Mesothelial cell of epicardium (in vitro differentiated cells): Measurements from ENCODE around the gene CACNA2D2. TPM values are rescaled to one million over a fixed set of nuclear protein-coding genes. Genes with fewer than 3 reads are reported as not detected.

Experiments
- DNase-seq, 2 experiments: peaks; one replicate each; pipeline ENCODE4 v3.0.0; 2021; ENCODE audit warnings: low spot score in 2 of 2; ENCODE audit not compliant: unreplicated experiment in 2 of 2
- H3K27ac Mint-ChIP-seq: 2 replicates; pipeline ENCODE4 v1.8.0; 2021; ENCODE audit warnings: mixed read lengths
- H3K27me3 Mint-ChIP-seq: 2 replicates; pipeline ENCODE4 v1.8.0; 2021; ENCODE audit warnings: low read depth, mixed read lengths
- H3K36me3 Mint-ChIP-seq: 2 replicates; pipeline ENCODE4 v1.8.0; 2021; ENCODE audit warnings: mixed read lengths
- H3K4me1 Mint-ChIP-seq: 2 replicates; pipeline ENCODE4 v1.8.0; 2021; ENCODE audit warnings: mixed read lengths
- H3K4me3 Mint-ChIP-seq: 2 replicates; pipeline ENCODE4 v1.8.0; 2021; ENCODE audit warnings: mild to moderate bottlenecking, moderate library complexity, mixed read lengths
- H3K9me3 Mint-ChIP-seq: 2 replicates; pipeline ENCODE4 v1.8.0; 2021; ENCODE audit warnings: mixed read lengths
- total RNA-seq: library from RNA; stranded (reverse); gene quantifications from 3 replicates; pipeline ENCODE4 v1.2.1, GENCODE V29; 2021
- TF ChIP-seq, protein P1 (sequence below): fragments of 200-600 bp; sonication (generic); IDR thresholded peaks from one replicate; pipeline ENCODE4 v1.5.0; 2021; ENCODE audit warnings: antibody characterized with exemption; ENCODE audit not compliant: unreplicated experiment

Gene CACNA2D2
- total RNA-seq, 1 donor from 2014 or later, result 10.8 TPM

DNA sequence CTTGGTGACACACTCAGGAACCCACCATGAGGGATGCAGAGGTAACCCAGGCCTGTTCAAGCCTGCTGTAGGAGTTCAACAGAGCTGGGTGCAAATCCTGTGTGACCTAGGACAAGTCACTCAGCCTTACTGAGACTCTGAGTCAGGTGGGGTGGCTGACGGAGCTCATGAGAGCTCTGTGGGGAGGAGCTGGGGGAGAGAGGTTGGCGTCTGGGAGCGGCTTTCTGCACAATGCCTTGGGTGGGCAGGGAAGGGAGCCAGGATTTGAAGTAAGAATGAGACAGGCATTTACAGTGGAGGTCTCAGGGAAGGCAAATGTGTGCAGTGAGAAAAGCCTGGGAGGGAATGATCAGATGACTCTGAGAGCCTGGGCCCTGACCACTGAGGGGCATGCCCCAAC, 45.8 kb upstream of the CACNA2D2 start:
- H3K36me3 Mint-ChIP-seq, result no peaks in the 10 kb centered on the region
- TF ChIP-seq, protein P1, sequence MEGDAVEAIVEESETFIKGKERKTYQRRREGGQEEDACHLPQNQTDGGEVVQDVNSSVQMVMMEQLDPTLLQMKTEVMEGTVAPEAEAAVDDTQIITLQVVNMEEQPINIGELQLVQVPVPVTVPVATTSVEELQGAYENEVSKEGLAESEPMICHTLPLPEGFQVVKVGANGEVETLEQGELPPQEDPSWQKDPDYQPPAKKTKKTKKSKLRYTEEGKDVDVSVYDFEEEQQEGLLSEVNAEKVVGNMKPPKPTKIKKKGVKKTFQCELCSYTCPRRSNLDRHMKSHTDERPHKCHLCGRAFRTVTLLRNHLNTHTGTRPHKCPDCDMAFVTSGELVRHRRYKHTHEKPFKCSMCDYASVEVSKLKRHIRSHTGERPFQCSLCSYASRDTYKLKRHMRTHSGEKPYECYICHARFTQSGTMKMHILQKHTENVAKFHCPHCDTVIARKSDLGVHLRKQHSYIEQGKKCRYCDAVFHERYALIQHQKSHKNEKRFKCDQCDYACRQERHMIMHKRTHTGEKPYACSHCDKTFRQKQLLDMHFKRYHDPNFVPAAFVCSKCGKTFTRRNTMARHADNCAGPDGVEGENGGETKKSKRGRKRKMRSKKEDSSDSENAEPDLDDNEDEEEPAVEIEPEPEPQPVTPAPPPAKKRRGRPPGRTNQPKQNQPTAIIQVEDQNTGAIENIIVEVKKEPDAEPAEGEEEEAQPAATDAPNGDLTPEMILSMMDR, result no peak
- H3K4me1 Mint-ChIP-seq, result peaks cover 14% of the 10 kb centered on the region
- DNase-seq, result no peak
- no peak overlapping the region for H3K4me3 Mint-ChIP-seq
- no peaks in the 10 kb centered on the region for H3K9me3 Mint-ChIP-seq
- H3K27me3 Mint-ChIP-seq, result peaks cover 14% of the 10 kb centered on the region
- no peak overlapping the region for H3K27ac Mint-ChIP-seq

DNA sequence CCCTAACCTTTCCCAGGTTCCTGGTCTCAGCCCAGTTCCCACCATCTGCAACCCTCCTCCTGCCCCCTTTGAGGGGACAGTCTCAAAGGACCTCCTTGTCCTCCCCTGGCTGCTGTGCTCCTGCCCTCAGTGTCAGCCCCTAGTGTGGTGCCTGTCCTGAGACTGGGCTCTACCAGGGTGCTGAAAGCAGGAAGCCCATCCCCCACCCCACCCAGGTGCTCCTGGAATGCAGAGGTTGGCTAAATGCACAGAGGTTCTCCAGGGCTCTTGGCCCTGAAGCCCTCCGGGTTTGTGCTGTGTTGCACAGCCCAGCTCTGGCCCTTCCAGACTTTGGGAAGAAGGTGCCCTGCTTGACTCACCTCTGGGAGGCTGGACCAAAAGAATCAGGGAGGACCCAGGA, 42.3 kb upstream of the CACNA2D2 start:
- H3K36me3 Mint-ChIP-seq, result no peaks in the 10 kb centered on the region
- peaks cover 3% of the 10 kb centered on the region for H3K4me1 Mint-ChIP-seq
- no peaks in the 10 kb centered on the region for H3K27me3 Mint-ChIP-seq
- no peak for DNase-seq
- no peaks in the 10 kb centered on the region for H3K9me3 Mint-ChIP-seq
- H3K4me3 Mint-ChIP-seq, result no peak overlapping the region
- TF ChIP-seq, protein P1, result no peak
- no peak overlapping the region for H3K27ac Mint-ChIP-seq

DNA sequence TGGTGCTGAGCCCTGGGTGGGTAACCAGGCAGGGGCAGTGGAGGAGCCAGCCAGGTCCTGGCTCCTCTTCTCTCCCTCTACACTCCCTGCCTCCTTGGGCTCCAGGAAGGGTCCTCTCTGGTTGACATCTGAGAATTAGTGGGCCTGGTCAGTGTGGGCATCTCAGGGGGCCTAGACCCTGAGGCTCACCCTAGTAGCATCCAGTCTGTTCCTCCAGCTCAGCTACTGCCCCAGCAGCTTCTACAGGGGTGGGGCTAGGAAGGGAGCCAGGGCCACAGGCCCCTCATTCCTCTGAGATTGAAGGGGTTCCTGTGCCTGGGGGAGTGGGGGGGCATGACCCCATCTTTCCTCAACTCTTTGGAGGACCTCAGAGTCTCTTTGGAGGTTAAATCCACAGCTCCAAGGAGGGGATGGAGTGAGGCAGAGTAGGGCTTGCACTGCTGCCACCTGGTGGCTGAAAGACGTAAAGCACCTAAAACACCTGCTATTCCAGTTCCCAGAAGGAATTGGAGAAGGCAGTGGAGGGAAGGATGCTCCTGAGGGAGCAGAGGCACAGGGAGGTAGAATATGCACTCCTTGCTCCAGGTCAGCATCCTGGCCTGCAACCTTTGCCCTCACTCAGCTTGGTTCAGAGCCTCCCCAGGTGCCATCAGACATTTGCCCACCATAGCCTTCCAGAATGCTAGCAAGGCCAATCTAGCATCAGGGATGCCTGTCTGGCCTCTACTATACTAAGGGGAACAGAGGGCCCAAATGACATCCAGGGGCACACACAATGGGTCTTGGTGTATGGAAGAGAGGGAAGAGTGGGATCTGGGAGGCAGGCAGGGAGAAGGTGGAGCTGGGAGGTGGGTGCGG, 39.0 kb upstream of the CACNA2D2 start:
- TF ChIP-seq, protein P1, result peak; percentile 92
- H3K9me3 Mint-ChIP-seq, result no peaks in the 10 kb centered on the region
- H3K27me3 Mint-ChIP-seq, result peaks cover 8% of the 10 kb centered on the region
- H3K36me3 Mint-ChIP-seq, result no peaks in the 10 kb centered on the region
- DNase-seq, result peak; percentile 53 to 86
- peaks cover 12% of the 10 kb centered on the region for H3K4me1 Mint-ChIP-seq
- H3K27ac Mint-ChIP-seq, result no peak overlapping the region
- H3K4me3 Mint-ChIP-seq, result no peak overlapping the region

DNA sequence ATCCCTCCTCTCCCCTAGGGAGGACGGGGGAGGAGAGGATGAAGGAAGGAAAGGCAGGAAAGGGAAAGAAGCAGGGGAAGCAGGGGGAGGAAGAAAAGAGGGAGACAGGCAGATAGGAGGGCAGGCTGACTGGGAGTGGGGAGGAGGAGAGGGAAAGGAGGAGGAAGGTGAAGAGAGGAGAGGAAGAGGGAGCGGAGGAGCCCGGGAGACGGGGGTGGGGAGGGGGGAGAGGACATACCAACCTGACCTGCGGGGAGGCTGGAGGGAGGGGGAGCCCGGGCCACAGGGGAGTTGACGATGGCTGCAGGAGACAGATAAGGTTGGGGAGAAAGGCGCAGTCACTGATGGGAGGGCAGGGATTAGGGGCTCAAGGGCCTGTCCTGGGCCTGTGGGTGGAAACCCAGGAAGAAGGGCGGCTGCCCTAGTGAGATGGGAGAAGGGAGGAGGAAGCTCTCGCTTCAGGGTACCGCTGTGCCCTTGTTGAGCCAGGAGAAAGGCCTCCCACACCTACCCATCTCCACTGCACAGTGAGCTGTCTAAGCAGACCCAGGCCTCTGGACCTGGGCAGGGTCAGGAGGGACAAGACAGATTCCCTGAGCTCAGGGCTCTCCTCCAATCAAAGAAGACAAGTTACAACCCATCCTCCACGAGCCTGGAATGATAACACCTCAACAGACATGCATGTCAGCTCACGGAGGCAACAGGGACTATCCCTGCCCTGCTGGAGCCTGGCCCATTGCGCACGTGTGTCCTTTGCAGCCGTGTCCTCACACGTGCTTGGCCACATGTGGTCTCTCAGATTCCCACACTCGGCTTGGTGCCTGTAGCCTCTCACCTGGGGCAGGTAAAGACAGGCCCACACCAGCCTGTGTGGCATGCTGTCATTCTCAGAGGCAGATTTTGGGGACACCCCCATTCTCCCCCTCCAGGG, 36.2 kb upstream of the CACNA2D2 start:
- H3K27me3 Mint-ChIP-seq, result peaks cover 29% of the 10 kb centered on the region
- H3K4me1 Mint-ChIP-seq, result peaks cover 12% of the 10 kb centered on the region
- H3K9me3 Mint-ChIP-seq, result no peaks in the 10 kb centered on the region
- H3K27ac Mint-ChIP-seq, result no peak overlapping the region
- TF ChIP-seq, protein P1, result no peak
- H3K36me3 Mint-ChIP-seq, result no peaks in the 10 kb centered on the region
- no peak for DNase-seq
- no peak overlapping the region for H3K4me3 Mint-ChIP-seq

DNA sequence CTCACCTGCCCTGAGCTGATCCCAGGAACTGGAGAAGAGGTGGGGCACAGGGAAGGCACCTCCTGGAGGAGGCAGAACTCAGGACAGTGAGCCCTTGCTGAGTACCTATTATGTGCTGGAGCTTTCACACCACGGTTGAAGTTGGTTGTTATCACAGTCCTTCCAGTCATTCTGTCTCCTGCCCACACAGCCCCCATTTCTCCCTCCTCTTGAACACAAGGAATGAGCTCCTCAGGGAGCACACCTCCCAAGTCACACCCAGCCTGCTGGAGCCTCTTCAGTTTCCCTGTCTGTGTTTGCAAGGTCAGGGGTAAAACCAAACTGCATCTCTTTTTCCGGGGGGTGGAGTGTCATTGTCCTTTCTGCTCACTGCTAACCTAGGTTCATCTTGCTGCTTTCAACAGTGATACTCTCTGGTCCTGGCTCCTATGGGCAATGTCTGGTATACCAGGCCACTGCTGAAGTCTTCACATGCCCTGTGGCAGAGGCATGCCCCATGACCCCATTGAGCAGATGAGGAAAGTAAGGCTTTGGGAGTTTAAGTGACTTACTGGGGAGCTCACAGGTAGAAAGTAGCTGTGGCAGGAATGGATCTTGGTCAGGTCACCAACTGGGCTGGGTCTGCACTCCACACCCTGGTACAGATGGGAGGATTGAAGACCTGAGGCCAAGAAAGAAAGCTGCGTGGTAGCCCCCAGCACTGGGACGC, 34.1 kb upstream of the CACNA2D2 start:
- Mint-ChIP-seq H3K4me1 (peaks cover 22% of the 10 kb centered on the region), H3K27ac (no peak overlapping the region), H3K9me3 (no peaks in the 10 kb centered on the region), H3K27me3 (peaks cover 42% of the 10 kb centered on the region), H3K4me3 (no peak overlapping the region), H3K36me3 (no peaks in the 10 kb centered on the region)
- TF ChIP-seq, protein P1, result no peak
- no peak for DNase-seq
